Peyer's patch (tissue), 4 donors: ENCODE results near the gene EBP. TPM values are rescaled to one million over a fixed set of nuclear protein-coding genes. Genes with fewer than 3 reads are reported as not detected.
A peak's percentile ranks its signal among the peaks of the same experiment; 100 is the strongest.
"Not testable (repeated sequence)": the region's sequence is repeated elsewhere in the genome, so short reads cannot be mapped to it uniquely, and the experiment has no call there.

Source experiments
- DNase-seq, 3 donors: peaks; one replicate each; pipeline ENCODE4 v3.0.0-alpha.2; 2017 to 2019
- H3K27ac ChIP-seq, 4 donors: fragments of 200-600 bp; sonication (generic); one replicate each; pipeline ENCODE4 v1.5.1; 2016 to 2019
- H3K27me3 ChIP-seq, 2 donors: fragments of 200-600 bp; sonication (generic); one replicate each; pipeline ENCODE4 v1.5.1; 2019
- H3K36me3 ChIP-seq, 3 donors: fragments of 200-600 bp; sonication (generic); one replicate each; pipeline ENCODE4 v1.5.1; 2016 to 2019
- H3K4me1 ChIP-seq, 4 donors: fragments of 200-600 bp; sonication (generic); one replicate each; pipeline ENCODE4 v1.5.1; 2016 to 2019
- H3K4me3 ChIP-seq, 4 donors: fragments of 200-600 bp; sonication (generic); 1 replicate in 3 of 4; 2 replicates in 1 of 4; pipeline ENCODE4 v1.5.1; 2016 to 2019; ENCODE audit warnings: mild to moderate bottlenecking in 1 of 4
- H3K9me3 ChIP-seq, 4 donors: fragments of 200-600 bp; sonication (generic); one replicate each; pipeline ENCODE4 v1.5.1; 2016 to 2019; ENCODE audit warnings: mild to moderate bottlenecking in 1 of 4
- CTCF ChIP-seq, 6 experiments: fragments of 450-650 bp in 4 of 6; fragments of 200-600 bp in 2 of 6; sonication (generic) in 1 of 6; IDR thresholded peaks; one replicate each; pipeline ENCODE4 v1.5.1; 2017 to 2019; ENCODE audit warnings: antibody characterized with exemption in 6 of 6, mild to moderate bottlenecking in 3 of 6, moderate library complexity in 1 of 6
- POLR2A ChIP-seq, 2 donors: fragments of 450-650 bp; IDR thresholded peaks; one replicate each; pipeline ENCODE4 v1.5.1; 2017; ENCODE audit warnings: antibody characterized with exemption in 2 of 2, mild to moderate bottlenecking in 2 of 2, moderate library complexity in 2 of 2
- total RNA-seq, 4 donors: library from RNA; depleted of rRNA; stranded (reverse); fragments of >200 nt; gene quantifications; one replicate each; pipeline ENCODE4 v1.1.0, GENCODE V29; 2016

EBP gene
- total RNA-seq, 4 donors from 2014 or later: 47.0 to 189 (median 134) TPM

GRCh38 chrX:48516987-48517386, 4.6 kb upstream of the EBP start:
- no peak overlapping the region for H3K27ac ChIP-seq

GRCh38 chrX:48519481-48519880, 2.1 kb upstream of the EBP start:
- H3K9me3 ChIP-seq, H3K27me3 ChIP-seq, H3K36me3 ChIP-seq, H3K4me3 ChIP-seq, DNase-seq, H3K27ac ChIP-seq: not testable (repeated sequence)
- H3K4me1 ChIP-seq: peaks cover 0 to 11% (median 0%) of the 10 kb centered on the region in 4 donors

More at GRCh38 chrX:48516987-48517386, 4.6 kb upstream of the EBP start:
- no peak overlapping the region for H3K4me3 ChIP-seq
- no peaks in the 10 kb centered on the region for H3K36me3 ChIP-seq
- no peaks in the 10 kb centered on the region for H3K4me1 ChIP-seq
- no peaks in the 10 kb centered on the region for H3K9me3 ChIP-seq
- no peak for DNase-seq
- TF ChIP-seq CTCF (IDR thresholded peaks at IDR 0.05) (no peak), POLR2A (IDR thresholded peaks at IDR 0.05) (no peak)
- H3K27me3 ChIP-seq: no peaks in the 10 kb centered on the region

- TF ChIP-seq POLR2A (IDR thresholded peaks at IDR 0.05): no peak
- no peak for TF ChIP-seq CTCF (IDR thresholded peaks at IDR 0.05)
- DNase-seq: no peak
- Histone ChIP-seq H3K27ac (no peak overlapping the region), H3K4me1 (peaks cover 0 to 11% (median 0%) of the 10 kb centered on the region in 4 donors), H3K36me3 (no peaks in the 10 kb centered on the region), H3K27me3 (no peaks in the 10 kb centered on the region), H3K9me3 (no peaks in the 10 kb centered on the region), H3K4me3 (no peak overlapping the region)
Measured at GRCh38 chrX:48520455-48520854, 1.2 kb upstream of the EBP start.

- H3K27me3 ChIP-seq: no peaks in the 10 kb centered on the region
- peak overlapping the region; percentile 77 to 93 (median 88) for H3K27ac ChIP-seq
- H3K4me3 ChIP-seq: peak overlapping the region; percentile 47 to 80 (median 68)
- TF ChIP-seq CTCF (IDR thresholded peaks at IDR 0.05) (no peak), POLR2A (IDR thresholded peaks at IDR 0.05) (no peak)
- H3K36me3 ChIP-seq: no peaks in the 10 kb centered on the region
- peaks cover 0 to 11% (median 0%) of the 10 kb centered on the region in 4 donors for H3K4me1 ChIP-seq
- DNase-seq: no peak
- no peaks in the 10 kb centered on the region for H3K9me3 ChIP-seq
Measured at GRCh38 chrX:48520976-48521352, 644 bp upstream of the EBP start.

GRCh38 chrX:48522291-48522690, 683 bp downstream of the EBP start:
- Histone ChIP-seq H3K4me3 (peak overlapping the region; percentile 47 to 80 (median 68)), H3K27me3 (no peaks in the 10 kb centered on the region), H3K9me3 (no peaks in the 10 kb centered on the region), H3K4me1 (peaks cover 0 to 11% (median 0%) of the 10 kb centered on the region in 4 donors), H3K36me3 (peaks cover 0 to 8% (median 0%) of the 10 kb centered on the region in 3 donors), H3K27ac (peak overlapping the region; percentile 77 to 93 (median 88))
- peak in 2 of 3 donors; percentile 69 to 70 for DNase-seq
- TF ChIP-seq POLR2A (IDR thresholded peaks at IDR 0.05) (peak; percentile 23 to 44), CTCF (IDR thresholded peaks at IDR 0.05) (no peak)

DNA sequence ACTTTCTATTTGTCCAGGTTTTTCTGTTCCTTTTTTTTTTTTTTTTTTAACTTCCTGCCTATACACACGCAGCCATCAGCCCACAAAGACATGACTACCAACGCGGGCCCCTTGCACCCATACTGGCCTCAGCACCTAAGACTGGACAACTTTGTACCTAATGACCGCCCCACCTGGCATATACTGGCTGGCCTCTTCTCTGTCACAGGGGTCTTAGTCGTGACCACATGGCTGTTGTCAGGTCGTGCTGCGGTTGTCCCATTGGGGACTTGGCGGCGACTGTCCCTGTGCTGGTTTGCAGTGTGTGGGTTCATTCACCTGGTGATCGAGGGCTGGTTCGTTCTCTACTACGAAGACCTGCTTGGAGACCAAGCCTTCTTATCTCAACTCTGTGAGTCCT, 2.1 kb downstream of the EBP start:
- H3K4me1 ChIP-seq: peaks cover 0 to 11% (median 0%) of the 10 kb centered on the region in 4 donors
- H3K36me3 ChIP-seq: peaks cover 0 to 16% (median 0%) of the 10 kb centered on the region in 3 donors
- H3K9me3 ChIP-seq: no peaks in the 10 kb centered on the region
- H3K27ac ChIP-seq: no peak overlapping the region
- H3K27me3 ChIP-seq: no peaks in the 10 kb centered on the region
- no peak overlapping the region for H3K4me3 ChIP-seq
- TF ChIP-seq CTCF (IDR thresholded peaks at IDR 0.05) (no peak), POLR2A (IDR thresholded peaks at IDR 0.05) (no peak)
- DNase-seq: no peak

DNA sequence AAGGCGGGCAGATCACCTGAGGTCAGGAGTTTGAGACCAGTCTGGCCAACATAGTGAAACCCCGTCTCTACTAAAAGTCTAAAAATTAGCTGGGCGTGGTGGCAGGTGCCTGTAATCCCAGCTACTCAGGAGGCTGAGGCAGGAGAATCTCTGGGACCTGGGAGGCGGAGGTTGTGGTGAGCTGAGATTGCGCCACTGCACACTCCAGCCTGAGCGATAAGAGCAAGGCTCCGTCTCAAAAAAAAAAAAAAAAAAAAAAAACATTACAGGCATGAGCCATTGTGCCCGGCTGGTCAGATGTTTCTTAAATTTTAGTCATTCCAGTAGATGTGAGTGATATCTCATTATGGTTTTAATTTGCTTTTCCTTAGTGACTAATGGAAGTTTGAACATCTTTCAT, 4.2 kb downstream of the EBP start:
- DNase-seq, H3K4me3 ChIP-seq, H3K27ac ChIP-seq, H3K27me3 ChIP-seq, H3K9me3 ChIP-seq: not testable (repeated sequence)
- Histone ChIP-seq H3K36me3 (peaks cover 0 to 16% (median 0%) of the 10 kb centered on the region in 3 donors), H3K4me1 (peaks cover 0 to 11% (median 0%) of the 10 kb centered on the region in 4 donors)
